ENCODE measurements around the gene ZNF732.

- TF ChIP-seq CTCF (IDR thresholded peaks at IDR 0.05; ENCODE audit: insufficient read depth, low read length, poor library complexity, severe bottlenecking) (peak; percentile 39), EZH2phosphoT487 (conservative IDR thresholded peaks at IDR 0.05; ENCODE audit: low read length) (no peak)
Observed at GRCh38 chr4:244471-244870, 60.8 kb downstream of the ZNF732 start.
